Measurements from ENCODE around the gene PRDM16. TPM values are rescaled to one million over a fixed set of nuclear protein-coding genes. Genes with fewer than 3 reads are reported as not detected.

The PRDM16 gene
- total RNA-seq, 2 experiments from 2014 or later: not detected

- BruUV-seq (replicated peaks): no TSS peak
- Histone ChIP-seq H4K20me1 (ENCODE audit: insufficient read depth, low read length) (no peaks in the 10 kb centered on the region), H3K4me1 (ENCODE audit: insufficient read depth, low read length, poor library complexity, severe bottlenecking) (no peaks in the 10 kb centered on the region), H3K9me2 (ENCODE audit: insufficient read depth, low read length) (no peaks in the 10 kb centered on the region), H3K79me2 (ENCODE audit: insufficient read depth, low read depth, low read length) (no peaks in the 10 kb centered on the region), H2AFZ (ENCODE audit: low read length) (no peak overlapping the region), H3K9me3 (ENCODE audit: low read length) (no peaks in the 10 kb centered on the region), H3K4me3 (ENCODE audit: low read depth, low read length, poor library complexity, severe bottlenecking) (no peak overlapping the region), H3K36me3 (ENCODE audit: insufficient read depth, low read length) (no peaks in the 10 kb centered on the region), H3K27ac (ENCODE audit: low read depth, low read length, poor library complexity, severe bottlenecking) (no peak overlapping the region), H3K4me2 (ENCODE audit: low read length) (no peak overlapping the region)
- CTCF ChIA-PET (ENCODE audit: unreplicated experiment): no interaction called here
- intact Hi-C loops (cut with micrococcal nuclease; ENCODE audit: unreplicated experiment): no loop called here
- no peak for DNase-seq (ENCODE audit: low spot score)
- POLR2A ChIA-PET: no interaction called here
- TF ChIP-seq EZH2phosphoT487 (IDR thresholded peaks at IDR 0.05; ENCODE audit: borderline replicate concordance, low read depth, low read length): no peak
Observed at GRCh38 chr1:3206696-3207095, 137.7 kb downstream of the PRDM16 start.

DNA sequence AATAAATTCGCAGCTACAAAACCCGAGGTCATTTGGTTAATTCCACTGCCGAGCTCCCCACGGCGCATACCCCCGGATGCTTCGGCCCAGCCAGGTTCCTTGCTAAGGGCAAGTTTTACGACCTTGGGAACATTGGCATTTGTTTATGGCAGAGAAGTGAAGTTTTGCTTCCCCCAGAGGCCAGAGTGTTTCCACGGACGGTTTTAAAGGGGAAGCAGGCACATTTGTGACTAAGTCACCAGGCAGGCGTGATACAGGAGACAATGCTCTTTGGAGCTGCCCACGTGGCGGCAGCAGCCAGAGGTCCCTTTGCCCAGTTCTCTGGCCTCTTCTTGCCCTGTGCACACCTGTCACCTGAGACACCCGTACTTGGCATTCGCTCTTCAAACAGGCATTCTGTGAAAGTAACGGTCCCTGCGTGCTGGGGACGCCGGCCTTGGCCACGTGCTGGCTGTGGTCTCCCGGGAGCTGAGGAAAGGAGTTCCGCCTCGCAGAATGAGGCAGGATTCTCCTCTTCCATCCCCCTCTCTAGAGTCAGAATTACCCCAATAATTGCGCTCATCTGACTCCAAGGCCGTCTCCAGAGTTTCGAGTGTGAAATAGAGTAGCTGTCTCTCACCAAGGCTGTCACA lies 138.3 kb downstream of the PRDM16 start:
- H3K79me2 ChIP-seq (ENCODE audit: insufficient read depth, low read depth, low read length): no peaks in the 10 kb centered on the region
- BruUV-seq (replicated peaks): no TSS peak
- no peak overlapping the region for H3K4me2 ChIP-seq (ENCODE audit: low read length)
- ChIA-PET CTCF (ENCODE audit: unreplicated experiment) (no interaction called here), POLR2A (no interaction called here)
- intact Hi-C loops (cut with micrococcal nuclease; ENCODE audit: unreplicated experiment): no loop called here
- H3K9me3 ChIP-seq (ENCODE audit: low read length): no peaks in the 10 kb centered on the region
- no peaks in the 10 kb centered on the region for H3K36me3 ChIP-seq (ENCODE audit: insufficient read depth, low read length)
- no peaks in the 10 kb centered on the region for H4K20me1 ChIP-seq (ENCODE audit: insufficient read depth, low read length)
- TF ChIP-seq EZH2phosphoT487 (IDR thresholded peaks at IDR 0.05; ENCODE audit: borderline replicate concordance, low read depth, low read length): no peak
- TF ChIP-seq, protein P1, sequence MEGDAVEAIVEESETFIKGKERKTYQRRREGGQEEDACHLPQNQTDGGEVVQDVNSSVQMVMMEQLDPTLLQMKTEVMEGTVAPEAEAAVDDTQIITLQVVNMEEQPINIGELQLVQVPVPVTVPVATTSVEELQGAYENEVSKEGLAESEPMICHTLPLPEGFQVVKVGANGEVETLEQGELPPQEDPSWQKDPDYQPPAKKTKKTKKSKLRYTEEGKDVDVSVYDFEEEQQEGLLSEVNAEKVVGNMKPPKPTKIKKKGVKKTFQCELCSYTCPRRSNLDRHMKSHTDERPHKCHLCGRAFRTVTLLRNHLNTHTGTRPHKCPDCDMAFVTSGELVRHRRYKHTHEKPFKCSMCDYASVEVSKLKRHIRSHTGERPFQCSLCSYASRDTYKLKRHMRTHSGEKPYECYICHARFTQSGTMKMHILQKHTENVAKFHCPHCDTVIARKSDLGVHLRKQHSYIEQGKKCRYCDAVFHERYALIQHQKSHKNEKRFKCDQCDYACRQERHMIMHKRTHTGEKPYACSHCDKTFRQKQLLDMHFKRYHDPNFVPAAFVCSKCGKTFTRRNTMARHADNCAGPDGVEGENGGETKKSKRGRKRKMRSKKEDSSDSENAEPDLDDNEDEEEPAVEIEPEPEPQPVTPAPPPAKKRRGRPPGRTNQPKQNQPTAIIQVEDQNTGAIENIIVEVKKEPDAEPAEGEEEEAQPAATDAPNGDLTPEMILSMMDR (conservative IDR thresholded peaks at IDR 0.05; ENCODE audit: low read length): no peak
- H3K4me1 ChIP-seq (ENCODE audit: insufficient read depth, low read length, poor library complexity, severe bottlenecking): no peaks in the 10 kb centered on the region
- H3K27ac ChIP-seq (ENCODE audit: low read depth, low read length, poor library complexity, severe bottlenecking): no peak overlapping the region
- no peak overlapping the region for H3K4me3 ChIP-seq (ENCODE audit: low read depth, low read length, poor library complexity, severe bottlenecking)
- no peak overlapping the region for H2AFZ ChIP-seq (ENCODE audit: low read length)
- no peaks in the 10 kb centered on the region for H3K9me2 ChIP-seq (ENCODE audit: insufficient read depth, low read length)
- no peak for DNase-seq (ENCODE audit: low spot score)

DNA sequence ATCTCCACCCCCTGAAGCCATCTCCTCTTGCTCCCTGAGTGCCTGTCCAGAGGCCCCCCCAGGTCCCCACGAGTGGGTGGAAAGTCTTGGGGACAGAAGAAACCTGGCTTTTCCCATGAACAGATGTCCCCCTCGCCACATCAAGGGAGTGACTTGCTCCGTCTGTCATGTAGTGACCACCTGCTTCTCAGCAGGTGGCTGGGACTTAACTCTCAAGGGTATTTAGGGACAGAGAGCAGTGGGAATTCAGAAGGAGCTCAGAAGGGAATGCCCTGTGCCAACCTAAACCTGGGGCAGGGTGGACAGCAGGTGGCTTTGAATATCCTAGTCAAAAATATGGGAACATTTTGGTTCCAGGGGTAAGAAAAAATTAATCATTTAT lies 139.8 kb downstream of the PRDM16 start:
- intact Hi-C loops (cut with micrococcal nuclease; ENCODE audit: unreplicated experiment): no loop called here
- H3K9me2 ChIP-seq (ENCODE audit: insufficient read depth, low read length): no peaks in the 10 kb centered on the region
- POLR2A ChIA-PET: no interaction called here
- no peaks in the 10 kb centered on the region for H3K9me3 ChIP-seq (ENCODE audit: low read length)
- no peaks in the 10 kb centered on the region for H4K20me1 ChIP-seq (ENCODE audit: insufficient read depth, low read length)
- no peak overlapping the region for H3K27ac ChIP-seq (ENCODE audit: low read depth, low read length, poor library complexity, severe bottlenecking)
- no peak overlapping the region for H3K4me3 ChIP-seq (ENCODE audit: low read depth, low read length, poor library complexity, severe bottlenecking)
- no peak overlapping the region for H2AFZ ChIP-seq (ENCODE audit: low read length)
- DNase-seq (ENCODE audit: low spot score): no peak
- H3K4me1 ChIP-seq (ENCODE audit: insufficient read depth, low read length, poor library complexity, severe bottlenecking): no peaks in the 10 kb centered on the region
- no peaks in the 10 kb centered on the region for H3K36me3 ChIP-seq (ENCODE audit: insufficient read depth, low read length)
- TF ChIP-seq, protein P1 (conservative IDR thresholded peaks at IDR 0.05; ENCODE audit: low read length): no peak
- TF ChIP-seq EZH2phosphoT487 (IDR thresholded peaks at IDR 0.05; ENCODE audit: borderline replicate concordance, low read depth, low read length): no peak
- CTCF ChIA-PET (ENCODE audit: unreplicated experiment): no interaction called here
- no peaks in the 10 kb centered on the region for H3K79me2 ChIP-seq (ENCODE audit: insufficient read depth, low read depth, low read length)
- no peak overlapping the region for H3K4me2 ChIP-seq (ENCODE audit: low read length)
- no TSS peak for BruUV-seq (replicated peaks)
